ENCODE measurements around the gene TANK.
"Not testable (repeated sequence)": the region's sequence is repeated elsewhere in the genome, so short reads cannot be mapped to it uniquely, and the experiment has no call there.

DNA sequence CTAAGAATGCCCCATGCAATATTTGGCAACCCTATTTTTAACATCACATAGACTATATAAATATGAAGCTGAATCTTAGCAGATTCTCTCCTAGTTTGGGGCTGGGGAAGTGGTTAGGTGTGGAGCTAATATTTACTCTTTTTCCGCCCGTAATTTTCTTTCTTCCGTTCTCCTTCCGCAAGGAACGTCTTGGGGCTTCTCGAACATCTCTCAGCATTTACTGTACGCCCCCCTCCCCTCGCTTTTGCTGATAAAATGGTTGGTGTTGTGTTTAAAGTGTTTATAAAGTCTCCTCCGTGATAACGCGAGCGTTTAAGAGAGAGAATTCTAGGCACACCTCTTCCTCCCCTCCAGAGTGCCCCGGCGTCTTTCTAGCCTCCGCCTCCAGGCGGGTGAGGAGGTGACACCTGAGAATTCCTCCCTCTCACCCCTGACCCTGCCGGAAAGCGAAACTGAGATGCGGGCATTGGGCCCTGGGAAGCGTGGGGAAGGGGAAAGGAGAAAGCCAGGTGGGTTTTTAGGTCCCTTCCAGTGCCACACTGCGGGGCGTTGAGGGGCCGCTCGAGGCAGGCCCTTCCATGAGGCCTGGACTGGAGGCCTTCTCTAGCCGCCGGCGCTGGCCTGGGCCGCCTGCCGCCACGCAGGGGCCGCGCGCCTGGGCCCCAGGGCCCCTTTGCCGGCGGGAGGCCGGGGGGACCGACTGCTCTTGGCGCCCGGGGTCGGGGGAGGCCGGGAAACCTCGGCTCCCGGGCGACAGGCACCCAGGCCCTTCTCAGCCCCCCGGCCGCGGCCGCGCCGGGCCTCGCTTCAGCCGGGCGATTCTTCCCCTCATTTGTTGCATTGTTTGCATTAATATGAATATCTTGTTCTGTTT, 84.4 kb downstream of the TANK start:
- not testable (repeated sequence) for TF ChIP-seq POLR2A (IDR thresholded peaks at IDR 0.05; ENCODE audit: extremely low read depth, insufficient read length); CTCF (IDR thresholded peaks at IDR 0.05; ENCODE audit: low read depth, low read length)
- TF ChIP-seq, protein P1, sequence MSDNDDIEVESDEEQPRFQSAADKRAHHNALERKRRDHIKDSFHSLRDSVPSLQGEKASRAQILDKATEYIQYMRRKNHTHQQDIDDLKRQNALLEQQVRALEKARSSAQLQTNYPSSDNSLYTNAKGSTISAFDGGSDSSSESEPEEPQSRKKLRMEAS (IDR thresholded peaks at IDR 0.05; ENCODE audit: low read depth, low read length): not testable (repeated sequence)
